IgD-negative memory B cell (primary cell): ENCODE data around the gene KCNQ1. TPM values are rescaled to one million over a fixed set of nuclear protein-coding genes. Genes with fewer than 3 reads are reported as not detected.

ENCODE experiments used
- H3K27ac Mint-ChIP-seq, 3 donors: one replicate each; pipeline ENCODE4 v1.8.0; 2020 to 2022; ENCODE audit warnings: mild to moderate bottlenecking in 3 of 3, mixed read lengths in 3 of 3, moderate library complexity in 1 of 3
- H3K27me3 Mint-ChIP-seq: one replicate; pipeline ENCODE4 v1.8.0; 2021; ENCODE audit warnings: mixed read lengths
- H3K36me3 Mint-ChIP-seq: one replicate; pipeline ENCODE4 v1.8.0; 2020; ENCODE audit warnings: mild to moderate bottlenecking, mixed read lengths
- H3K4me1 Mint-ChIP-seq, 3 donors: one replicate each; pipeline ENCODE4 v1.8.0; 2020 to 2022; ENCODE audit warnings: mixed read lengths in 3 of 3, mild to moderate bottlenecking in 1 of 3
- H3K4me3 Mint-ChIP-seq, 4 donors: one replicate each; pipeline ENCODE4 v1.8.0; 2020 to 2022; ENCODE audit warnings: mild to moderate bottlenecking in 4 of 4, mixed read lengths in 4 of 4, moderate library complexity in 3 of 4
- H3K9me3 Mint-ChIP-seq, 3 donors: one replicate each; pipeline ENCODE4 v1.8.0; 2020 to 2021; ENCODE audit warnings: mixed read lengths in 3 of 3, mild to moderate bottlenecking in 1 of 3
- polyA plus RNA-seq: library from polyadenylated mRNA; unstranded; fragments of 300-500 nt; fragmentation: Illumina TruSeq; gene quantifications from one replicate; pipeline ENCODE4 v1.2.3, GENCODE V29; 2021

KCNQ1 gene
- polyA plus RNA-seq, 1 donor from 2014 or later: 20.5 TPM

- peaks cover 2% of the 10 kb centered on the region for H3K27me3 Mint-ChIP-seq
- H3K36me3 Mint-ChIP-seq: no peaks in the 10 kb centered on the region
- no peak overlapping the region for H3K27ac Mint-ChIP-seq
- no peak overlapping the region for H3K4me3 Mint-ChIP-seq
- H3K9me3 Mint-ChIP-seq: peaks cover 0 to 5% (median 0%) of the 10 kb centered on the region in 3 donors
- H3K4me1 Mint-ChIP-seq: peaks cover 0 to 5% (median 0%) of the 10 kb centered on the region in 3 donors
These were observed 4.2 kb upstream of the KCNQ1 start for GRCh38 chr11:2440646-2441045.

- Mint-ChIP-seq H3K27ac (no peak overlapping the region), H3K36me3 (no peaks in the 10 kb centered on the region), H3K9me3 (peaks cover 0 to 5% (median 0%) of the 10 kb centered on the region in 3 donors), H3K4me1 (peaks cover 0 to 5% (median 0%) of the 10 kb centered on the region in 3 donors), H3K27me3 (peaks cover 2% of the 10 kb centered on the region), H3K4me3 (no peak overlapping the region)
These were observed 3.6 kb upstream of the KCNQ1 start for GRCh38 chr11:2441171-2441570.

- no peaks in the 10 kb centered on the region for H3K27me3 Mint-ChIP-seq
- H3K36me3 Mint-ChIP-seq: no peaks in the 10 kb centered on the region
- H3K4me1 Mint-ChIP-seq: peaks cover 7 to 12% (median 9%) of the 10 kb centered on the region in 3 donors
- H3K9me3 Mint-ChIP-seq: peaks cover 0 to 5% (median 0%) of the 10 kb centered on the region in 3 donors
- peak overlapping the region in 1 of 4 donors; percentile 61 for H3K4me3 Mint-ChIP-seq
- H3K27ac Mint-ChIP-seq: peak overlapping the region in 1 of 3 donors; percentile 23
These were observed 2.2 kb upstream of the KCNQ1 start for GRCh38 chr11:2442589-2442988.

- peaks cover 0 to 5% (median 0%) of the 10 kb centered on the region in 3 donors for H3K9me3 Mint-ChIP-seq
- H3K27ac Mint-ChIP-seq: peak overlapping the region in 2 of 3 donors; percentile 3 to 64
- H3K4me1 Mint-ChIP-seq: peaks cover 11 to 13% (median 11%) of the 10 kb centered on the region in 3 donors
- H3K27me3 Mint-ChIP-seq: no peaks in the 10 kb centered on the region
- H3K4me3 Mint-ChIP-seq: peak overlapping the region; percentile 47 to 66 (median 58)
- no peaks in the 10 kb centered on the region for H3K36me3 Mint-ChIP-seq
These were observed 1.4 kb upstream of the KCNQ1 start for GRCh38 chr11:2443406-2443805.

GRCh38 chr11:2443881-2444820 is 657 bp upstream of the KCNQ1 start, which contains the start of gene TRPM5:
Gene TRPM5, minus strand, starts transcription at chr11:2444514. Its CDS starts 21,478 bp downstream, at chr11:2423036.
- Mint-ChIP-seq H3K4me3 (peak within 1 kb of the TSS; percentile 89 to 98 (median 96)), H3K27me3 (no peaks in the 10 kb centered on the region), H3K27ac (peak within 1 kb of the TSS; percentile 13 to 90 (median 50)), H3K4me1 (peaks cover 11 to 13% (median 11%) of the 10 kb centered on the region in 3 donors), H3K9me3 (peaks cover 0 to 5% (median 0%) of the 10 kb centered on the region in 3 donors), H3K36me3 (no peaks in the 10 kb centered on the region)

GRCh38 chr11:2445746-2446551 is 1.1 kb downstream of the KCNQ1 start:
- H3K9me3 Mint-ChIP-seq: no peaks in the 10 kb centered on the region
- peaks cover 11 to 17% (median 11%) of the 10 kb centered on the region in 3 donors for H3K4me1 Mint-ChIP-seq
- peak overlapping the region; percentile 89 to 98 (median 96) for H3K4me3 Mint-ChIP-seq
- H3K27me3 Mint-ChIP-seq: no peaks in the 10 kb centered on the region
- no peak overlapping the region for H3K27ac Mint-ChIP-seq
- no peaks in the 10 kb centered on the region for H3K36me3 Mint-ChIP-seq

GRCh38 chr11:2446590-2447252 is 1.9 kb downstream of the KCNQ1 start:
- Mint-ChIP-seq H3K4me3 (peak overlapping the region; percentile 87 to 98 (median 92)), H3K4me1 (peaks cover 11 to 17% (median 11%) of the 10 kb centered on the region in 3 donors), H3K36me3 (no peaks in the 10 kb centered on the region), H3K27me3 (no peaks in the 10 kb centered on the region), H3K27ac (peak overlapping the region; percentile 46 to 74 (median 70)), H3K9me3 (no peaks in the 10 kb centered on the region)

- Mint-ChIP-seq H3K4me3 (peak overlapping the region; percentile 87 to 98 (median 92)), H3K36me3 (no peaks in the 10 kb centered on the region), H3K27me3 (no peaks in the 10 kb centered on the region), H3K27ac (peak overlapping the region; percentile 59 to 74 (median 70)), H3K9me3 (no peaks in the 10 kb centered on the region), H3K4me1 (peaks cover 11 to 15% (median 11%) of the 10 kb centered on the region in 3 donors)
These were observed 2.6 kb downstream of the KCNQ1 start for GRCh38 chr11:2447253-2447950.

GRCh38 chr11:2447951-2448650 is 3.3 kb downstream of the KCNQ1 start:
- H3K4me1 Mint-ChIP-seq: peaks cover 11 to 17% (median 11%) of the 10 kb centered on the region in 3 donors
- no peaks in the 10 kb centered on the region for H3K9me3 Mint-ChIP-seq
- peak overlapping the region; percentile 87 to 98 (median 92) for H3K4me3 Mint-ChIP-seq
- no peaks in the 10 kb centered on the region for H3K27me3 Mint-ChIP-seq
- no peak overlapping the region for H3K27ac Mint-ChIP-seq
- H3K36me3 Mint-ChIP-seq: no peaks in the 10 kb centered on the region

- H3K27ac Mint-ChIP-seq: no peak overlapping the region
- H3K4me3 Mint-ChIP-seq: peak overlapping the region in 2 of 4 donors; percentile 47 to 89
These were observed 4.1 kb downstream of the KCNQ1 start for GRCh38 chr11:2448661-2449547.

GRCh38 chr11:2449548-2450320 is 4.9 kb downstream of the KCNQ1 start:
- Mint-ChIP-seq H3K27me3 (no peaks in the 10 kb centered on the region), H3K27ac (no peak overlapping the region), H3K9me3 (no peaks in the 10 kb centered on the region), H3K36me3 (no peaks in the 10 kb centered on the region), H3K4me1 (peaks cover 11 to 13% (median 11%) of the 10 kb centered on the region in 3 donors), H3K4me3 (no peak overlapping the region)

More at GRCh38 chr11:2448661-2449547, 4.1 kb downstream of the KCNQ1 start:
- no peaks in the 10 kb centered on the region for H3K9me3 Mint-ChIP-seq
- H3K4me1 Mint-ChIP-seq: peaks cover 11 to 13% (median 11%) of the 10 kb centered on the region in 3 donors
- no peaks in the 10 kb centered on the region for H3K36me3 Mint-ChIP-seq
- H3K27me3 Mint-ChIP-seq: no peaks in the 10 kb centered on the region
